GM12878 (cell line): ENCODE results near the gene NPLOC4. TPM values are rescaled to one million over a fixed set of nuclear protein-coding genes. Genes with fewer than 3 reads are reported as not detected.

Experiments
- ASH2L ChIP-seq: fragments of 300-600, 200-600 bp; sonication (generic); IDR thresholded peaks from 2 replicates; pipeline ENCODE4 v1.6.1; 2017; ENCODE audit warnings: low read depth, mild to moderate bottlenecking, borderline replicate concordance
- ATF2 ChIP-seq: IDR thresholded peaks from 2 replicates; pipeline ENCODE4 v1.6.1; 2012; ENCODE audit warnings: low read length, inconsistent platforms
- ATF7 ChIP-seq: fragments of 450-650 bp; IDR thresholded peaks from 2 replicates; pipeline ENCODE4 v1.6.1; 2016; ENCODE audit warnings: low read depth, mild to moderate bottlenecking
- ETV6 ChIP-seq, 2 experiments: fragments of 450-650 bp in 1 of 2; IDR thresholded peaks in 1 of 2; conservative IDR thresholded peaks in 1 of 2; 2 replicates each; pipeline ENCODE4 v1.6.1; 2014; ENCODE audit warnings: antibody characterized with exemption in 1 of 2, borderline replicate concordance in 1 of 2, low read depth in 1 of 2, mild to moderate bottlenecking in 1 of 2, moderate library complexity in 1 of 2
- HSF1 ChIP-seq: fragments of 150-350 bp; IDR thresholded peaks from 2 replicates; pipeline ENCODE4 v1.6.1; 2014; ENCODE audit warnings: mild to moderate bottlenecking, low read depth, low read length
- NR2C2 ChIP-seq: IDR thresholded peaks from 2 replicates; pipeline ENCODE4 v1.6.1; 2011; ENCODE audit warnings: borderline replicate concordance, low read depth; ENCODE audit not compliant: control insufficient read depth, insufficient read length
- TARDBP ChIP-seq: IDR thresholded peaks from 2 replicates; pipeline ENCODE4 v1.6.1; 2016; ENCODE audit warnings: borderline replicate concordance
- ZBED1 ChIP-seq: IDR thresholded peaks from 2 replicates; pipeline ENCODE4 v1.6.1; 2016; ENCODE audit warnings: borderline replicate concordance
- ZNF687 ChIP-seq: fragments of 450-650 bp; IDR thresholded peaks from 2 replicates; pipeline ENCODE4 v1.6.1; 2017; ENCODE audit warnings: mild to moderate bottlenecking, moderate library complexity
- polyA plus RNA-seq, 11 experiments: library from polyadenylated mRNA; depleted of rRNA in 4 of 11; unstranded in 6 of 11; stranded (reverse) in 5 of 11; fragments of >200 nt; fragmentation: Nextera tagmentation in 4 of 11; fragmentation: Illumina TruSeq in 1 of 11; extraction: Ambion mirVana in 4 of 11; extraction: Trizol in 1 of 11; gene quantifications; 1 replicate in 1 of 11; 2 replicates in 10 of 11; pipeline versions ENCODE4 v1.2.1 to v1.2.3, GENCODE V29; 2011 to 2016; ENCODE audit warnings: inconsistent platforms in 2 of 11, missing spikeins in 2 of 11, low read depth in 1 of 11
- total RNA-seq, 4 experiments: library from RNA; depleted of rRNA in 3 of 4; stranded (reverse); fragments of >200 nt in 3 of 4; fragmentation: Illumina TruSeq in 1 of 4; extraction: Trizol in 1 of 4; gene quantifications; 2 replicates each; pipeline versions ENCODE4 v1.2.1 to v1.2.3, GENCODE V29; 2013 to 2021
- TF ChIP-seq, protein P1 (sequence below): IDR thresholded peaks from 2 replicates; pipeline ENCODE4 v1.6.1; 2012; ENCODE audit warnings: improper control_type of control experiment, low read depth, low read length; ENCODE audit not compliant: insufficient replicate concordance
- TF ChIP-seq, protein P2 (sequence below): fragments of 450-650 bp; IDR thresholded peaks from 2 replicates; pipeline ENCODE4 v1.6.1; 2017; ENCODE audit warnings: mild to moderate bottlenecking, moderate library complexity

NPLOC4 gene
- total and polyA plus RNA-seq, 10 of the 15 experiments (the other 5 are each of a cell fraction or from before 2014, with no cell fraction given) = 1.5 to 83.7 (median 45.8) TPM

GRCh38 chr17:81630274-81630673 is 6.6 kb downstream of the NPLOC4 start (continued):
- TF ChIP-seq ZNF687 (no peak), ZBED1 (no peak), TARDBP (no peak), ETV6 (conservative IDR thresholded peaks at IDR 0.05 in 1 of 2, IDR thresholded peaks at IDR 0.05 in 1 of 2; ENCODE audit: borderline replicate concordance in 1 of 2, low read depth in 1 of 2) (no peak), ASH2L (no peak), NR2C2 (no peak), HSF1 (no peak), ATF2 (no peak), ATF7 (no peak)
- TF ChIP-seq, protein P1, sequence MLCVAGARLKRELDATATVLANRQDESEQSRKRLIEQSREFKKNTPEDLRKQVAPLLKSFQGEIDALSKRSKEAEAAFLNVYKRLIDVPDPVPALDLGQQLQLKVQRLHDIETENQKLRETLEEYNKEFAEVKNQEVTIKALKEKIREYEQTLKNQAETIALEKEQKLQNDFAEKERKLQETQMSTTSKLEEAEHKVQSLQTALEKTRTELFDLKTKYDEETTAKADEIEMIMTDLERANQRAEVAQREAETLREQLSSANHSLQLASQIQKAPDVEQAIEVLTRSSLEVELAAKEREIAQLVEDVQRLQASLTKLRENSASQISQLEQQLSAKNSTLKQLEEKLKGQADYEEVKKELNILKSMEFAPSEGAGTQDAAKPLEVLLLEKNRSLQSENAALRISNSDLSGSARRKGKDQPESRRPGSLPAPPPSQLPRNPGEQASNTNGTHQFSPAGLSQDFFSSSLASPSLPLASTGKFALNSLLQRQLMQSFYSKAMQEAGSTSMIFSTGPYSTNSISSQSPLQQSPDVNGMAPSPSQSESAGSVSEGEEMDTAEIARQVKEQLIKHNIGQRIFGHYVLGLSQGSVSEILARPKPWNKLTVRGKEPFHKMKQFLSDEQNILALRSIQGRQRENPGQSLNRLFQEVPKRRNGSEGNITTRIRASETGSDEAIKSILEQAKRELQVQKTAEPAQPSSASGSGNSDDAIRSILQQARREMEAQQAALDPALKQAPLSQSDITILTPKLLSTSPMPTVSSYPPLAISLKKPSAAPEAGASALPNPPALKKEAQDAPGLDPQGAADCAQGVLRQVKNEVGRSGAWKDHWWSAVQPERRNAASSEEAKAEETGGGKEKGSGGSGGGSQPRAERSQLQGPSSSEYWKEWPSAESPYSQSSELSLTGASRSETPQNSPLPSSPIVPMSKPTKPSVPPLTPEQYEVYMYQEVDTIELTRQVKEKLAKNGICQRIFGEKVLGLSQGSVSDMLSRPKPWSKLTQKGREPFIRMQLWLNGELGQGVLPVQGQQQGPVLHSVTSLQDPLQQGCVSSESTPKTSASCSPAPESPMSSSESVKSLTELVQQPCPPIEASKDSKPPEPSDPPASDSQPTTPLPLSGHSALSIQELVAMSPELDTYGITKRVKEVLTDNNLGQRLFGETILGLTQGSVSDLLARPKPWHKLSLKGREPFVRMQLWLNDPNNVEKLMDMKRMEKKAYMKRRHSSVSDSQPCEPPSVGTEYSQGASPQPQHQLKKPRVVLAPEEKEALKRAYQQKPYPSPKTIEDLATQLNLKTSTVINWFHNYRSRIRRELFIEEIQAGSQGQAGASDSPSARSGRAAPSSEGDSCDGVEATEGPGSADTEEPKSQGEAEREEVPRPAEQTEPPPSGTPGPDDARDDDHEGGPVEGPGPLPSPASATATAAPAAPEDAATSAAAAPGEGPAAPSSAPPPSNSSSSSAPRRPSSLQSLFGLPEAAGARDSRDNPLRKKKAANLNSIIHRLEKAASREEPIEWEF = no peak
- TF ChIP-seq, protein P2, sequence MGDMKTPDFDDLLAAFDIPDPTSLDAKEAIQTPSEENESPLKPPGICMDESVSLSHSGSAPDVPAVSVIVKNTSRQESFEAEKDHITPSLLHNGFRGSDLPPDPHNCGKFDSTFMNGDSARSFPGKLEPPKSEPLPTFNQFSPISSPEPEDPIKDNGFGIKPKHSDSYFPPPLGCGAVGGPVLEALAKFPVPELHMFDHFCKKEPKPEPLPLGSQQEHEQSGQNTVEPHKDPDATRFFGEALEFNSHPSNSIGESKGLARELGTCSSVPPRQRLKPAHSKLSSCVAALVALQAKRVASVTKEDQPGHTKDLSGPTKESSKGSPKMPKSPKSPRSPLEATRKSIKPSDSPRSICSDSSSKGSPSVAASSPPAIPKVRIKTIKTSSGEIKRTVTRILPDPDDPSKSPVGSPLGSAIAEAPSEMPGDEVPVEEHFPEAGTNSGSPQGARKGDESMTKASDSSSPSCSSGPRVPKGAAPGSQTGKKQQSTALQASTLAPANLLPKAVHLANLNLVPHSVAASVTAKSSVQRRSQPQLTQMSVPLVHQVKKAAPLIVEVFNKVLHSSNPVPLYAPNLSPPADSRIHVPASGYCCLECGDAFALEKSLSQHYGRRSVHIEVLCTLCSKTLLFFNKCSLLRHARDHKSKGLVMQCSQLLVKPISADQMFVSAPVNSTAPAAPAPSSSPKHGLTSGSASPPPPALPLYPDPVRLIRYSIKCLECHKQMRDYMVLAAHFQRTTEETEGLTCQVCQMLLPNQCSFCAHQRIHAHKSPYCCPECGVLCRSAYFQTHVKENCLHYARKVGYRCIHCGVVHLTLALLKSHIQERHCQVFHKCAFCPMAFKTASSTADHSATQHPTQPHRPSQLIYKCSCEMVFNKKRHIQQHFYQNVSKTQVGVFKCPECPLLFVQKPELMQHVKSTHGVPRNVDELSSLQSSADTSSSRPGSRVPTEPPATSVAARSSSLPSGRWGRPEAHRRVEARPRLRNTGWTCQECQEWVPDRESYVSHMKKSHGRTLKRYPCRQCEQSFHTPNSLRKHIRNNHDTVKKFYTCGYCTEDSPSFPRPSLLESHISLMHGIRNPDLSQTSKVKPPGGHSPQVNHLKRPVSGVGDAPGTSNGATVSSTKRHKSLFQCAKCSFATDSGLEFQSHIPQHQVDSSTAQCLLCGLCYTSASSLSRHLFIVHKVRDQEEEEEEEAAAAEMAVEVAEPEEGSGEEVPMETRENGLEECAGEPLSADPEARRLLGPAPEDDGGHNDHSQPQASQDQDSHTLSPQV = no peak
